HCT116 (cell line): ENCODE measurements around the gene HAGH. TPM values are rescaled to one million over a fixed set of nuclear protein-coding genes. Genes with fewer than 3 reads are reported as not detected.

Source experiments
- ATAC-seq: fragments of 200-7000 bp; cut with Tn5 transposase; 2 replicates; pipeline ENCODE4 v1.9.1; 2020; ENCODE audit warnings: mild to moderate bottlenecking, moderate library complexity
- BruUV-seq: library from RNA; stranded (reverse); fragments of 400-500 nt; replicated peaks from 2 replicates; lab custom pipeline; 2021; lab: Mats Ljungman, UMichigan
- CTCF ChIA-PET: fragments of 300-600 bp; sonication (Branson Sonifier 250); formaldehyde crosslinking; loops from one replicate; lab custom pipeline; 2021; ENCODE audit warnings: antibody characterized with exemption; lab: Charles Lee
- POLR2A ChIA-PET: fragments of 300-600, 350-600 bp; sonication (Branson Sonifier 250); formaldehyde crosslinking; loops from one replicate; lab custom pipeline; 2021; ENCODE audit warnings: antibody characterized with exemption; lab: Charles Lee
- RAD21 ChIA-PET, 2 experiments: fragments of 300-600 bp; sonication (Branson Sonifier 250); formaldehyde crosslinking; loops; one replicate each; lab custom pipeline; 2023; ENCODE audit warnings: low total read pairs in 2 of 2; ENCODE audit not compliant: uncharacterized antibody in 2 of 2, unreplicated experiment in 2 of 2, low non-redundant PET in 1 of 2; lab: Charles Lee
- DNase-seq: peaks from one replicate; pipeline ENCODE4 v3.0.0-alpha.2; 2010; ENCODE audit warnings: low read depth, low spot score
- H2AFZ ChIP-seq: fragments of 200-600 bp; shearing (Covaris generic), sonication (generic); 2 replicates; pipeline ENCODE4 v1.6.1; 2017; ENCODE audit warnings: low read depth, mixed run types, mixed read lengths, antibody characterized with exemption, low read length; ENCODE audit not compliant: poor library complexity, severe bottlenecking
- H3K27ac ChIP-seq: 2 replicates; pipeline ENCODE4 v1.5.1; 2012; ENCODE audit warnings: low read depth, low read length
- H3K27me3 ChIP-seq: fragments of 200-600 bp; sonication (generic); 2 replicates; pipeline ENCODE4 v1.6.1; 2016; ENCODE audit warnings: mixed run types, low read length, mixed read lengths; ENCODE audit not compliant: insufficient read depth
- H3K36me3 ChIP-seq, 2 experiments: fragments of 200-500 bp in 1 of 2; fragments of 200-600 bp in 1 of 2; sonication (Bioruptor generic) in 1 of 2; sonication (generic) in 1 of 2; 2 replicates each; pipeline versions ENCODE4 v1.5.1 to v1.6.1; 2014 to 2016; ENCODE audit warnings: low read length in 2 of 2, inconsistent platforms in 1 of 2, mixed read lengths in 1 of 2, mixed run types in 1 of 2; ENCODE audit not compliant: insufficient read depth in 2 of 2, control insufficient read depth in 1 of 2
- H3K4me1 ChIP-seq, 2 experiments: fragments of 200-600 bp in 1 of 2; sonication (generic) in 1 of 2; 2 replicates each; pipeline versions ENCODE4 v1.5.1 to v1.6.1; 2012 to 2017; ENCODE audit warnings: low read length in 2 of 2, inconsistent platforms in 1 of 2, mild to moderate bottlenecking in 1 of 2, mixed read lengths in 1 of 2, mixed run types in 1 of 2, moderate library complexity in 1 of 2; ENCODE audit not compliant: insufficient read depth in 2 of 2, control insufficient read depth in 1 of 2
- H3K4me2 ChIP-seq: fragments of 200-600 bp; sonication (generic); 2 replicates; pipeline ENCODE4 v1.6.1; 2017; ENCODE audit warnings: mixed run types, low read length, mixed read lengths
- H3K4me3 ChIP-seq, 2 experiments: fragments of 200-600 bp in 1 of 2; sonication (generic) in 1 of 2; replicated peaks in 1 of 2; 2 replicates each; pipeline ENCODE4 v1.5.1; 2011 to 2016; ENCODE audit warnings: low read length in 2 of 2, control low read depth in 1 of 2, low read depth in 1 of 2, mild to moderate bottlenecking in 1 of 2, mixed read lengths in 1 of 2, mixed run types in 1 of 2
- H3K79me2 ChIP-seq: fragments of 200-600 bp; sonication (generic); 2 replicates; pipeline ENCODE4 v1.6.1; 2017; ENCODE audit warnings: mild to moderate bottlenecking, mixed run types, low read length, moderate library complexity, mixed read lengths; ENCODE audit not compliant: insufficient read depth
- H3K9ac ChIP-seq: fragments of 200-600 bp; sonication (generic); 2 replicates; pipeline ENCODE4 v1.6.1; 2016; ENCODE audit warnings: low read length, mixed read lengths
- H3K9me2 ChIP-seq: fragments of 200-600 bp; sonication (generic), shearing (Covaris generic); 2 replicates; pipeline ENCODE4 v1.6.1; 2017; ENCODE audit warnings: mixed run types, mild to moderate bottlenecking, moderate library complexity; ENCODE audit not compliant: insufficient read depth
- H3K9me3 ChIP-seq, 2 experiments: fragments of 200-500 bp in 1 of 2; fragments of 200-600 bp in 1 of 2; sonication (Bioruptor generic) in 1 of 2; sonication (generic) in 1 of 2; 2 replicates each; pipeline ENCODE4 v1.6.1; 2014 to 2017; ENCODE audit warnings: low read length in 2 of 2, mixed read lengths in 2 of 2, inconsistent platforms in 1 of 2, low read depth in 1 of 2, mild to moderate bottlenecking in 1 of 2, mixed run types in 1 of 2, moderate library complexity in 1 of 2; ENCODE audit not compliant: control insufficient read depth in 1 of 2, insufficient read depth in 1 of 2
- H4K20me1 ChIP-seq: fragments of 200-600 bp; sonication (generic), shearing (Covaris generic); 2 replicates; pipeline ENCODE4 v1.6.1; 2017; ENCODE audit warnings: mixed run types, mild to moderate bottlenecking, moderate library complexity; ENCODE audit not compliant: insufficient read depth
- EGR1 ChIP-seq: IDR thresholded peaks from 2 replicates; pipeline ENCODE4 v1.6.1; 2012; ENCODE audit warnings: low read depth
- EZH2 ChIP-seq: fragments of 200-600 bp; sonication (generic); IDR thresholded peaks from 2 replicates; pipeline ENCODE4 v1.6.1; 2017; ENCODE audit warnings: antibody characterized with exemption, mixed run types
- POLR2AphosphoS5 ChIP-seq: IDR thresholded peaks from 2 replicates; pipeline ENCODE4 v1.6.1; 2011; ENCODE audit warnings: mild to moderate bottlenecking, low read depth, low read length, moderate library complexity
- SIN3A ChIP-seq: IDR thresholded peaks from 2 replicates; pipeline ENCODE4 v1.6.1; 2012; ENCODE audit warnings: low read depth
- ZFX ChIP-seq: fragments of 450-650 bp; IDR thresholded peaks from 2 replicates; pipeline ENCODE4 v1.6.1; 2017
- ZNF274 ChIP-seq: fragments of 200-500 bp; sonication (Bioruptor generic); IDR thresholded peaks from 2 replicates; pipeline ENCODE4 v1.6.1; 2014; ENCODE audit warnings: mild to moderate bottlenecking, low read depth, low read length, inconsistent platforms
- intact Hi-C: fragments of 100-400 bp; cut with micrococcal nuclease; formaldehyde crosslinking; loops from 2 replicates; pipeline ENCODE4 v1.10.0; 2022
- total RNA-seq: library from RNA; stranded (reverse); gene quantifications from one replicate; pipeline ENCODE4 v1.2.1, GENCODE V29; 2021; ENCODE audit not compliant: unreplicated experiment
- TF ChIP-seq, protein P1 (sequence below), 3 experiments: fragments of 200-600 bp in 1 of 3; sonication (generic) in 1 of 3; IDR thresholded peaks in 2 of 3; conservative IDR thresholded peaks in 1 of 3; 2 replicates each; pipeline ENCODE4 v1.5.1; 2012 to 2017; ENCODE audit warnings: low read depth in 2 of 3, low read length in 2 of 3, antibody characterized with exemption in 1 of 3, borderline replicate concordance in 1 of 3, control low read depth in 1 of 3, mild to moderate bottlenecking in 1 of 3, mixed read lengths in 1 of 3, mixed run types in 1 of 3, moderate library complexity in 1 of 3; ENCODE audit not compliant: insufficient read depth in 1 of 3

The HAGH gene
- total RNA-seq, 1 experiment from 2014 or later, result 39.1 TPM

DNA sequence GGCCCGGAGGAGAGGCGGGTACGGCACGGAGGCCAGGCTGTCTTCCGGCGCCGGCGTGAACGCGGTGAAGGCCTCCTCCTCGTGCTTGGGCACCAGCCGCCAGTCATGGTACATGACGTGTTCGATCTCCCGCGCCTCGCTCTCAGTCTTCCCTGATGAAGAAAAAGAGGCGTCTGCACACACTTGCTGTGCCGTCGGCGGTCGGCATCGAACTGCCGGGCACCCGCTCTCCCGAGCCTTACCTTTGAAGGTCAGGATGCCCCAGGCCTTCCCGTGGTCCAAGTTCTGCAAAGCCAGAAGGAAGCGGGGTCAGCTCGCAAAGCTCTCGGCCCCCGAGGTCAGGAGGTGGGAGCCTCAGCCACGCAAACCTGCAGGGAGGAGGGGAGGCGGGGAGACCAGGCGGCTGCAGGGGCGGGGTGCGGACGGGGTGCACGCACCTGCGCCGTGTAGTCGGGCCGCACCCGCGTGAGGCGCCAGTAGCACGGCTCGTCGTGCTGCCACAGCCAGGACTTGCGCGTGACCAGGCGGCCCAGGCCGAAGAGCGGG lies 54.2 kb downstream of the HAGH start, which contains the start of gene EME2:
TSS of gene EME2 (plus strand) at position 449 of the 546 bp plus-strand sequence. CDS start 418 bp downstream, outside the sequence.
- H3K36me3 ChIP-seq, result peaks cover 0 to 8% of the 10 kb centered on the region in 2 experiments; a peak in 2 of 4 replicates
- H3K4me2 ChIP-seq, result peak within 1 kb of the TSS; percentile 100
- H3K27ac ChIP-seq, result peak within 1 kb of the TSS; percentile 95
- H2AFZ ChIP-seq, result no peak within 1 kb of the TSS
- H3K4me3 ChIP-seq, result peak within 1 kb of the TSS; percentile 88 to 97
- intact Hi-C loops, result no loop called here
- no TSS peak for BruUV-seq
- H3K9ac ChIP-seq, result peak within 1 kb of the TSS; percentile 93
- TF ChIP-seq EZH2, result no peak
- TF ChIP-seq SIN3A, result no peak
- TF ChIP-seq ZNF274, result no peak
- no peak for TF ChIP-seq ZFX
- no peaks in the 10 kb centered on the region for H3K27me3 ChIP-seq
- H3K9me3 ChIP-seq, result no peaks in the 10 kb centered on the region
- ChIA-PET CTCF (interaction anchor here (0.7 to 1.9 kb wide), 4 partner anchors 10 to 94 kb away, joined by 3 to 13 read pairs (median 4); partner anchors contain the start of genes FAHD1, HAGH, JPT2 and MAPK8IP3), RAD21 (no interaction called here), POLR2A (interaction anchor here (3.5 kb wide), 1 partner anchor 10 kb away, joined by 23 read pairs; the partner anchor contains the start of genes NUBP2 and SPSB3)
- H3K79me2 ChIP-seq, result peaks cover 52% of the 10 kb centered on the region
- H3K4me1 ChIP-seq, result peaks cover 14 to 29% of the 10 kb centered on the region in 2 experiments
- H3K9me2 ChIP-seq, result no peaks in the 10 kb centered on the region
- DNase-seq (no peak), ATAC-seq (peak; percentile 7)
- H4K20me1 ChIP-seq, result peaks cover 5% of the 10 kb centered on the region; the same call in 1 of the 2 replicates

DNA sequence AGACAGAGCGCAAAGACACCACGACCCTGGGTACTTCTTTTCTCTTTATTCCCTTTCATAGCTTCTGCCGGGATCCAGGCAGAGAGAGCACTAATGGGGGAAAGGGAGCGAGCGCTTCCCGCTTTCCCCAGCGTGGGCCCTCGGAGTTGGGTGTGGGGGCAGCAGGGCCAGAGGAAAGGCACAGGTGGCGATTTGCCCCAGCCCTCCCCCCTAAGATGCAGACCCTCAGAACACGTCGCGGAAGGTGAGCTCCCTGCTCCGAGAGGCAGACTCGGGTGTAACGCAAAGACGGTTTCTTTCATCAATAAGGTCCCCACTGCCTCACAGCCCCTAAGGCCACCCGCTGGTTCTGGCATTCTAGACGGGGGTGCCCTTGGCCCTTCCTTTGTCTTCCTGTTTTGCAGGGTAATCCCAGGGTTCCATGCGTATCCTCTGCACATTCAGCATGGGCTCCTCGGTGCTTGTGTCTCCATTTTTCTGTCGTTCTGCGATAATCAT lies 54.7 kb downstream of the HAGH start:
- ChIA-PET RAD21 (no interaction called here), POLR2A (interaction anchor here (3.5 kb wide), 1 partner anchor 11 kb away, joined by 23 read pairs; the partner anchor contains the start of genes NUBP2 and SPSB3), CTCF (interaction anchor here (1.9 kb wide), 1 partner anchor 11 kb away, joined by 13 read pairs; the partner anchor contains the start of genes NUBP2 and SPSB3)
- H3K4me2 ChIP-seq, result peak overlapping the region; percentile 100
- H3K9ac ChIP-seq, result peak overlapping the region; percentile 93
- no peaks in the 10 kb centered on the region for H3K27me3 ChIP-seq
- DNase-seq (no peak), ATAC-seq (no peak)
- peaks cover 0 to 8% of the 10 kb centered on the region in 2 experiments; a peak in 2 of 4 replicates for H3K36me3 ChIP-seq
- intact Hi-C loops, result no loop called here
- peaks cover 14 to 29% of the 10 kb centered on the region in 2 experiments for H3K4me1 ChIP-seq
- H3K9me3 ChIP-seq, result no peaks in the 10 kb centered on the region
- H3K9me2 ChIP-seq, result no peaks in the 10 kb centered on the region
- peak overlapping the region; percentile 88 to 97 for H3K4me3 ChIP-seq
- BruUV-seq, result TSS peak; percentile 89
- peaks cover 5% of the 10 kb centered on the region; the same call in 1 of the 2 replicates for H4K20me1 ChIP-seq
- TF ChIP-seq, protein P1, sequence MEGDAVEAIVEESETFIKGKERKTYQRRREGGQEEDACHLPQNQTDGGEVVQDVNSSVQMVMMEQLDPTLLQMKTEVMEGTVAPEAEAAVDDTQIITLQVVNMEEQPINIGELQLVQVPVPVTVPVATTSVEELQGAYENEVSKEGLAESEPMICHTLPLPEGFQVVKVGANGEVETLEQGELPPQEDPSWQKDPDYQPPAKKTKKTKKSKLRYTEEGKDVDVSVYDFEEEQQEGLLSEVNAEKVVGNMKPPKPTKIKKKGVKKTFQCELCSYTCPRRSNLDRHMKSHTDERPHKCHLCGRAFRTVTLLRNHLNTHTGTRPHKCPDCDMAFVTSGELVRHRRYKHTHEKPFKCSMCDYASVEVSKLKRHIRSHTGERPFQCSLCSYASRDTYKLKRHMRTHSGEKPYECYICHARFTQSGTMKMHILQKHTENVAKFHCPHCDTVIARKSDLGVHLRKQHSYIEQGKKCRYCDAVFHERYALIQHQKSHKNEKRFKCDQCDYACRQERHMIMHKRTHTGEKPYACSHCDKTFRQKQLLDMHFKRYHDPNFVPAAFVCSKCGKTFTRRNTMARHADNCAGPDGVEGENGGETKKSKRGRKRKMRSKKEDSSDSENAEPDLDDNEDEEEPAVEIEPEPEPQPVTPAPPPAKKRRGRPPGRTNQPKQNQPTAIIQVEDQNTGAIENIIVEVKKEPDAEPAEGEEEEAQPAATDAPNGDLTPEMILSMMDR (IDR thresholded peaks at IDR 0.05 in 2 of 3, conservative IDR thresholded peaks at IDR 0.05 in 1 of 3; ENCODE audit: borderline replicate concordance in 1 of 3, insufficient read depth in 1 of 3, low read depth in 2 of 3, low read length in 2 of 3), result no peak
- TF ChIP-seq EGR1, result no peak
- TF ChIP-seq EZH2, result no peak
- 0 out of 2 replicates have a peak, but pooled peaks have one; percentile 12 for TF ChIP-seq POLR2AphosphoS5
- TF ChIP-seq SIN3A, result no peak
- peak overlapping the region; percentile 95 for H3K27ac ChIP-seq
- no peak overlapping the region for H2AFZ ChIP-seq
- H3K79me2 ChIP-seq, result peaks cover 52% of the 10 kb centered on the region
